KMS-11 (cell line): ENCODE data around the gene CASP12.

Experiments
- H2AFZ ChIP-seq: fragments of 200-600 bp; sonication (generic); 2 replicates; pipeline ENCODE4 v1.6.1; 2016; ENCODE audit warnings: antibody characterized with exemption, mixed run types, low read depth
- H3K27ac ChIP-seq: fragments of 200-600 bp; sonication (generic); 2 replicates; pipeline ENCODE4 v1.6.1; 2016; ENCODE audit warnings: mild to moderate bottlenecking, mixed run types
- H3K27me3 ChIP-seq: fragments of 200-600 bp; sonication (generic); 2 replicates; pipeline ENCODE4 v1.6.1; 2017; ENCODE audit warnings: mild to moderate bottlenecking, low read depth, mixed run types, moderate library complexity; ENCODE audit not compliant: insufficient read depth
- H3K36me3 ChIP-seq: fragments of 200-600 bp; sonication (generic); 2 replicates; pipeline ENCODE4 v1.6.1; 2017; ENCODE audit warnings: mild to moderate bottlenecking, mixed run types; ENCODE audit not compliant: insufficient read depth
- H3K4me1 ChIP-seq: fragments of 200-600 bp; sonication (generic); 2 replicates; pipeline ENCODE4 v1.6.1; 2016; ENCODE audit warnings: mild to moderate bottlenecking, low read depth, mixed run types; ENCODE audit not compliant: poor library complexity, severe bottlenecking
- H3K4me2 ChIP-seq: fragments of 200-600 bp; sonication (generic); 2 replicates; pipeline ENCODE4 v1.7.0; 2016; ENCODE audit warnings: mild to moderate bottlenecking, mixed run types
- H3K4me3 ChIP-seq: fragments of 200-600 bp; sonication (generic); IDR thresholded peaks from 2 replicates; pipeline ENCODE4 v1.6.1; 2017; ENCODE audit warnings: low read depth, low read length, mixed read lengths; ENCODE audit not compliant: insufficient read depth
- H3K79me2 ChIP-seq: fragments of 200-600 bp; sonication (generic); 2 replicates; pipeline ENCODE4 v1.6.1; 2016; ENCODE audit warnings: low read depth, mixed run types; ENCODE audit not compliant: insufficient read depth
- H3K9ac ChIP-seq: fragments of 200-600 bp; sonication (generic); 2 replicates; pipeline ENCODE4 v1.6.1; 2016; ENCODE audit warnings: mild to moderate bottlenecking, mixed run types
- H4K20me1 ChIP-seq: fragments of 200-600 bp; sonication (generic); 2 replicates; pipeline ENCODE4 v1.6.1; 2016; ENCODE audit warnings: mild to moderate bottlenecking, mixed run types; ENCODE audit not compliant: insufficient read depth
- TF ChIP-seq, protein P1 (sequence below): fragments of 200-600 bp; sonication (generic); conservative IDR thresholded peaks from 2 replicates; pipeline ENCODE4 v1.6.1; 2017; ENCODE audit warnings: low read depth, mild to moderate bottlenecking, antibody characterized with exemption, low read length, moderate library complexity, mixed read lengths

Gene CASP12

DNA sequence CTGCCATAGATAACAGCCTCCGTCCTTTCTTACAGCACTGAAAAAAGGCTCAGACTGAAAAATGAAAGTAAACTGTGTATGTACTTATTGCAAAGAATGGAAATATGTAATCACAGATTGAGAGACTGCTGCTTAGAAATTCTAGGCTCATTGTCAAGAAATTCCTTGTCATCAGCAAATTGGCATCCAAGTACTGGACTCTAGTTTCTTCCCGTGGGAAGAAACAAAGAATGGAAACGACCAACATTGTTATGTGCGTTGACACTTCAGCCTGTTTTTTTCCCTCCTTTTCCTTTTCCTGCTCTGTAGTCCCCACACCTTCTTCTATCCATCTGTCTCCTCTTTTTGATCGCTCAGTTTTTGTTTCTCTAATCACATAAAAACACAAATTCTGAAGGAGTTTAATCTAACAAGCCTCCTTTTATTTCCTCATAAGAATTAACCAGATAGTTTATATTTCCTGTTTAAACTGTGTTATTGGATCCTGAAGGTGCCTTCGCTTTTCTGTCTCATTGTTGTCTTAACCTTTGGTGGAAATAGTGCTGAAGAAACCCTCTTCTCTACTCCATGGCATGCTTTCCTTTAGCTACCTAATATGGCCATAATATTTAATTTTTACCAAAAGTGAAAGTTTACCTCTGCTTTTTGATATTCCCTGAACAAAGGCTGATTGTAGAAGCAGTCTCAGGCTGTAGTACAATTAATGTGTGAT is 20.0 kb upstream of the CASP12 start:
- Histone ChIP-seq H3K4me3 (no peak overlapping the region), H3K9ac (no peak overlapping the region), H3K4me1 (no peaks in the 10 kb centered on the region), H2AFZ (peak overlapping the region; percentile 57), H3K27ac (no peak overlapping the region), H3K79me2 (no peaks in the 10 kb centered on the region), H3K36me3 (no peaks in the 10 kb centered on the region), H3K27me3 (no peaks in the 10 kb centered on the region), H3K4me2 (peak overlapping the region; percentile 39), H4K20me1 (no peaks in the 10 kb centered on the region)
- TF ChIP-seq, protein P1, sequence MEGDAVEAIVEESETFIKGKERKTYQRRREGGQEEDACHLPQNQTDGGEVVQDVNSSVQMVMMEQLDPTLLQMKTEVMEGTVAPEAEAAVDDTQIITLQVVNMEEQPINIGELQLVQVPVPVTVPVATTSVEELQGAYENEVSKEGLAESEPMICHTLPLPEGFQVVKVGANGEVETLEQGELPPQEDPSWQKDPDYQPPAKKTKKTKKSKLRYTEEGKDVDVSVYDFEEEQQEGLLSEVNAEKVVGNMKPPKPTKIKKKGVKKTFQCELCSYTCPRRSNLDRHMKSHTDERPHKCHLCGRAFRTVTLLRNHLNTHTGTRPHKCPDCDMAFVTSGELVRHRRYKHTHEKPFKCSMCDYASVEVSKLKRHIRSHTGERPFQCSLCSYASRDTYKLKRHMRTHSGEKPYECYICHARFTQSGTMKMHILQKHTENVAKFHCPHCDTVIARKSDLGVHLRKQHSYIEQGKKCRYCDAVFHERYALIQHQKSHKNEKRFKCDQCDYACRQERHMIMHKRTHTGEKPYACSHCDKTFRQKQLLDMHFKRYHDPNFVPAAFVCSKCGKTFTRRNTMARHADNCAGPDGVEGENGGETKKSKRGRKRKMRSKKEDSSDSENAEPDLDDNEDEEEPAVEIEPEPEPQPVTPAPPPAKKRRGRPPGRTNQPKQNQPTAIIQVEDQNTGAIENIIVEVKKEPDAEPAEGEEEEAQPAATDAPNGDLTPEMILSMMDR, result no peak

DNA sequence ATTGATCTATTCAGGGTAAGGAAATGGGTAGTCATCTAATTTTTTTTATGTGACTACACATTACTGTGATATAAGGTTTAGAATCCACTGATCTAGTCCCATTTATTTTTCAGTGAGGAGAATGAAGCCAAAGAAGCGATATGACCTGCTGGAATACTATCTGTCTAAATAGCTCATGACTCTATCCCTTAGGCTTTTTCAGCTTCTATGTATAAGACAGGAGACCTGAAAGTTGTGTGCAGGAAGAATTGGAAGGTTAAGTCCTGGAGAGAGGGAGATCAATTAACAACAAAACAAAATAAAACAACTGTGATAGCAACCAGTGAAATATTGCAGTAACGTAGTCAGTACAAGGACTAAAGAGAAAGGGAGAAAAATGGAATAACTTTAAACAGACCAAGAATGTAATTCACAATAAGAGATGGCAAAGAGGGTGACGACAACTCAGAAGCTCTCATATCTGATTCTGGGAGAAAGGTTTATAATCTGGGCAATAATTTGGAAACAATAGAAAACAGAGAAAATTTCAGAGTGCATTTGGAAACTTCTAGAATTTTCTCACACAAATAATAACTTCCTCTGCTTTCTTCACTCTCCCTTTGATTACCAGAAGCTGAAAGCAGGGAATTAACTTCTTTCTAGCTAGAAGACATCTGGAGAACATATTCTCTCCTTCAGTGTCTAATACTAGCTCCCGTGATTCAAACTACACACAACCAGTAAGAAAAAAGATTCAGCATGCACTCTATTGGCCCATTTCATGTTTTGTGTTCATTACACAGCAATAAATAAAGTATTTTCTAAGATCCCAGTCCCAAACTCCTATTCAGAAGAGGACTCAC is 19.2 kb upstream of the CASP12 start:
- Histone ChIP-seq H3K4me3 (no peak overlapping the region), H4K20me1 (no peaks in the 10 kb centered on the region), H3K36me3 (no peaks in the 10 kb centered on the region), H3K79me2 (no peaks in the 10 kb centered on the region), H2AFZ (peak overlapping the region; percentile 57), H3K4me1 (no peaks in the 10 kb centered on the region), H3K4me2 (peak overlapping the region; percentile 39), H3K27me3 (no peaks in the 10 kb centered on the region), H3K9ac (no peak overlapping the region), H3K27ac (no peak overlapping the region)
- TF ChIP-seq, protein P1, result no peak

DNA sequence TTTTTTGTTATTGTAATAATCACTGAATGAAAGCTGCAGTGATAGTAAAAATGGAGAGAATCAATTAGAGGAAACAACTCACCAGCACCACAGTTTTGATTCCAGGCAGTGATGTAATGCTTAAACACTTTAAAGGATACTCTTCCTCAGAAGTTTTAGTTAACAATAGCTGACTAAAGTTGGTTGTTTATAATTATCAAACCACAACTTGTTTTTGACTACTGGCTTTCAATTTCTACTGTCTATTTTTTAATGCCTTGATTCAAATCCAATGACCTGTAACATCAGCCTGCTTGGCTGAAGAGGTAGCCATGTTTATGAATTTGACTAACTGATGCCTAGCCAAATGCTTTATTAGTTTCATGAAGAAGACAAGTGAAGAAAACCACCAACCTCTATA is 18.2 kb upstream of the CASP12 start:
- Histone ChIP-seq H4K20me1 (no peaks in the 10 kb centered on the region), H3K36me3 (no peaks in the 10 kb centered on the region), H3K27me3 (no peaks in the 10 kb centered on the region), H3K9ac (no peak overlapping the region), H3K4me2 (no peak overlapping the region), H3K4me1 (no peaks in the 10 kb centered on the region), H2AFZ (no peak overlapping the region), H3K79me2 (no peaks in the 10 kb centered on the region), H3K27ac (no peak overlapping the region), H3K4me3 (no peak overlapping the region)
- TF ChIP-seq, protein P1, result no peak

DNA sequence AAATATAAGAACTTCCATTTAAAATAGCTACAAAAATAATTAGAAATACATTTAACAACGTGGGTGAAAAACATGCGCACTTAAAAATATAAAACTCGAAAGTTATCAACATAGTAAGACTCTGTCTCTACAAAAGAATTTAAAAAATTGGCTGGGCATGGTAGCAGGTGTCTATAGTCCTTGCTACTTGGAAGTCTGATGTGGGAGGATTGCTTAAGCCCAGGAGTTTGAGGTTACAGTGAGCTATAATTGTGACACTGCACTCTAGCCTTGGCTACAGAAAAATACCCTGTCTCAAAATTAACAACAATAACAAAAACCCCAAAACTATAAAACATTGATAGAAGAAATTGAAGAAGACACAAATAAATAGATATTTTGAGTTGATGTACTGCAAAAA is 13.8 kb upstream of the CASP12 start:
- TF ChIP-seq, protein P1, result no peak
- no peak overlapping the region for H3K4me3 ChIP-seq
- no peaks in the 10 kb centered on the region for H3K27me3 ChIP-seq
- no peak overlapping the region for H3K4me2 ChIP-seq
- no peaks in the 10 kb centered on the region for H4K20me1 ChIP-seq
- no peak overlapping the region for H3K27ac ChIP-seq
- no peaks in the 10 kb centered on the region for H3K79me2 ChIP-seq
- no peaks in the 10 kb centered on the region for H3K4me1 ChIP-seq
- no peak overlapping the region for H2AFZ ChIP-seq
- H3K36me3 ChIP-seq, result no peaks in the 10 kb centered on the region
- no peak overlapping the region for H3K9ac ChIP-seq
